Esophagus muscularis mucosa (tissue), 4 donors: ENCODE data around the gene ETV2.

Experiments
- EP300 ChIP-seq: sonication (generic); formaldehyde crosslinking; IDR thresholded peaks from one replicate; pipeline ENCODE4 v1.6.1; 2017; ENCODE audit warnings: antibody characterized with exemption
- POLR2A ChIP-seq: fragments of 450-650 bp; IDR thresholded peaks from one replicate; pipeline ENCODE4 v1.6.1; 2017; ENCODE audit warnings: antibody characterized with exemption, moderate library complexity, mild to moderate bottlenecking, low read depth
- POLR2AphosphoS5 ChIP-seq, 2 donors: sonication (generic); formaldehyde crosslinking; IDR thresholded peaks; one replicate each; pipeline ENCODE4 v1.6.1; 2017; ENCODE audit warnings: antibody characterized with exemption in 2 of 2
- TF ChIP-seq, protein P1 (sequence below), 3 experiments: fragments of 200-600 bp in 2 of 3; fragments of 450-650 bp in 1 of 3; sonication (generic) in 2 of 3; IDR thresholded peaks; one replicate each; pipeline ENCODE4 v1.5.1; 2017 to 2019; ENCODE audit warnings: antibody characterized with exemption in 3 of 3, mild to moderate bottlenecking in 2 of 3, moderate library complexity in 1 of 3

GRCh38 chr19:35673121-35673804, 31.7 kb downstream of the ETV2 start:
- TF ChIP-seq POLR2A = no peak
- TF ChIP-seq, protein P1, sequence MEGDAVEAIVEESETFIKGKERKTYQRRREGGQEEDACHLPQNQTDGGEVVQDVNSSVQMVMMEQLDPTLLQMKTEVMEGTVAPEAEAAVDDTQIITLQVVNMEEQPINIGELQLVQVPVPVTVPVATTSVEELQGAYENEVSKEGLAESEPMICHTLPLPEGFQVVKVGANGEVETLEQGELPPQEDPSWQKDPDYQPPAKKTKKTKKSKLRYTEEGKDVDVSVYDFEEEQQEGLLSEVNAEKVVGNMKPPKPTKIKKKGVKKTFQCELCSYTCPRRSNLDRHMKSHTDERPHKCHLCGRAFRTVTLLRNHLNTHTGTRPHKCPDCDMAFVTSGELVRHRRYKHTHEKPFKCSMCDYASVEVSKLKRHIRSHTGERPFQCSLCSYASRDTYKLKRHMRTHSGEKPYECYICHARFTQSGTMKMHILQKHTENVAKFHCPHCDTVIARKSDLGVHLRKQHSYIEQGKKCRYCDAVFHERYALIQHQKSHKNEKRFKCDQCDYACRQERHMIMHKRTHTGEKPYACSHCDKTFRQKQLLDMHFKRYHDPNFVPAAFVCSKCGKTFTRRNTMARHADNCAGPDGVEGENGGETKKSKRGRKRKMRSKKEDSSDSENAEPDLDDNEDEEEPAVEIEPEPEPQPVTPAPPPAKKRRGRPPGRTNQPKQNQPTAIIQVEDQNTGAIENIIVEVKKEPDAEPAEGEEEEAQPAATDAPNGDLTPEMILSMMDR (IDR thresholded peaks at IDR 0.05) = no peak
- no peak for TF ChIP-seq POLR2AphosphoS5 (IDR thresholded peaks at IDR 0.05)
- no peak for TF ChIP-seq EP300
